OCI-LY7 (cell line): ENCODE results near the gene ANKRD11. TPM values are rescaled to one million over a fixed set of nuclear protein-coding genes. Genes with fewer than 3 reads are reported as not detected.

Experiments used
- BruUV-seq: library from RNA; stranded (reverse); fragments of 400-500 nt; replicated peaks from 2 replicates; lab custom pipeline; 2021; lab: Mats Ljungman, UMichigan
- CTCF ChIA-PET: fragments of 300-600 bp; sonication (Branson Sonifier 250); formaldehyde crosslinking; loops from one replicate; lab custom pipeline; 2022; ENCODE audit warnings: antibody characterized with exemption; ENCODE audit not compliant: unreplicated experiment; lab: Charles Lee
- POLR2A ChIA-PET: fragments of 300-600 bp; sonication (Branson Sonifier 250); formaldehyde crosslinking; loops from one replicate; lab custom pipeline; 2022; ENCODE audit warnings: antibody characterized with exemption; lab: Charles Lee
- DNase-seq: peaks from one replicate; pipeline ENCODE4 v3.0.0-alpha.2; 2015; ENCODE audit warnings: low spot score
- H2AFZ ChIP-seq: fragments of 200-600 bp; sonication (generic), shearing (Covaris generic); 2 replicates; pipeline ENCODE4 v1.6.1; 2014; ENCODE audit warnings: mild to moderate bottlenecking, antibody characterized with exemption, low read length, moderate library complexity
- H3K27ac ChIP-seq: fragments of 200-600 bp; sonication (generic); 2 replicates; pipeline ENCODE4 v1.5.1; 2014; ENCODE audit warnings: mixed run types, low read depth, mild to moderate bottlenecking, moderate library complexity, low read length, inconsistent platforms; ENCODE audit not compliant: poor library complexity, severe bottlenecking
- H3K36me3 ChIP-seq: fragments of 200-600 bp; sonication (generic); 2 replicates; pipeline ENCODE4 v1.6.1; 2014; ENCODE audit warnings: mild to moderate bottlenecking, antibody characterized with exemption, low read length, moderate library complexity, mixed read lengths; ENCODE audit not compliant: insufficient read depth
- H3K4me1 ChIP-seq: fragments of 200-600 bp; sonication (generic); 2 replicates; pipeline ENCODE4 v1.5.1; 2014; ENCODE audit warnings: mild to moderate bottlenecking, low read length; ENCODE audit not compliant: insufficient read depth, poor library complexity, severe bottlenecking
- H3K4me2 ChIP-seq: fragments of 200-600 bp; sonication (generic); 2 replicates; pipeline ENCODE4 v1.6.1; 2014; ENCODE audit warnings: mild to moderate bottlenecking, low read length
- H3K4me3 ChIP-seq: fragments of 200-600 bp; sonication (generic); 2 replicates; pipeline ENCODE4 v1.5.1; 2014; ENCODE audit warnings: mild to moderate bottlenecking, low read depth, low read length; ENCODE audit not compliant: poor library complexity, severe bottlenecking
- H3K79me2 ChIP-seq: fragments of 200-600 bp; sonication (generic); 2 replicates; pipeline ENCODE4 v1.6.1; 2016; ENCODE audit warnings: low read depth, mild to moderate bottlenecking, low read length, moderate library complexity, mixed read lengths; ENCODE audit not compliant: insufficient read depth
- H3K9me2 ChIP-seq: fragments of 200-600 bp; sonication (generic); 2 replicates; pipeline ENCODE4 v1.6.1; 2016; ENCODE audit warnings: mild to moderate bottlenecking, low read length, mixed read lengths; ENCODE audit not compliant: insufficient read depth
- H3K9me3 ChIP-seq: fragments of 200-600 bp; sonication (generic); 2 replicates; pipeline ENCODE4 v1.6.1; 2014; ENCODE audit warnings: mild to moderate bottlenecking, mixed run types, low read length, mixed read lengths
- H4K20me1 ChIP-seq: fragments of 200-600 bp; sonication (generic); 2 replicates; pipeline ENCODE4 v1.6.1; 2014; ENCODE audit warnings: mild to moderate bottlenecking, antibody characterized with exemption, low read length, moderate library complexity, mixed read lengths; ENCODE audit not compliant: insufficient read depth
- CTCF ChIP-seq: fragments of 200-600 bp; sonication (generic); conservative IDR thresholded peaks from 2 replicates; pipeline ENCODE4 v1.5.1; 2014; ENCODE audit warnings: mild to moderate bottlenecking, antibody characterized with exemption, low read length, moderate library complexity, mixed read lengths
- EZH2phosphoT487 ChIP-seq: fragments of 200-600 bp; sonication (generic); IDR thresholded peaks from 2 replicates; pipeline ENCODE4 v1.6.1; 2018; ENCODE audit warnings: low read depth, borderline replicate concordance, mild to moderate bottlenecking, mixed run types, antibody characterized with exemption, low read length, moderate library complexity, mixed read lengths
- intact Hi-C: fragments of 100-400 bp; cut with micrococcal nuclease; formaldehyde crosslinking; loops from one replicate; pipeline ENCODE4 v1.10.0; 2022; ENCODE audit not compliant: unreplicated experiment
- small RNA-seq: library from RNA; depleted of rRNA; stranded (forward); fragments of <200 nt; gene quantifications from one replicate; pipeline ENCODE3, GENCODE V24; 2014
- total RNA-seq, 2 experiments: library from RNA; depleted of rRNA in 1 of 2; stranded (reverse); fragments of >200 nt in 1 of 2; shearing (Covaris generic) in 1 of 2; gene quantifications; 2 replicates each; pipeline ENCODE4 v1.2.3, GENCODE V29; 2014 to 2022

ANKRD11 gene
- total RNA-seq, 2 experiments from 2014 or later, result 89.1 to 251 TPM

DNA sequence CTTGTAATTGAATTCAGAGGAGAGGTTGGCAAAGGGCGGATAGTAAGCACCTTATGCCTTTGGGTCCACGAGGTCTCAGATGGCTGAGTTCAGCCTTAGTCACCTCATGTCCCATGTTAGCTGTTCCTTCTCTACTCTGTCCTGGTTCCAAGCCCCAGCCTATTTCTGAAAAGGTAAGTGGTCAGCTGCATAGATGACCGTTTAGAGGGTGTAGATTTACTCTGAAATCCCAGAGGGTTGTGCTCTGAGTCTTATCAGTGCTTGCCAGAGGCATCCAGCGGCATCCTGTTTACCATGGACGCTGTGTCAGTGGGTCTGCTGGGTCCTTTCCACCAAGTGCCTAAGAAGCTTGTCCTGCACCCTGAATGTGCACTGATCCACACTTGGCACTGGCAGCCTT is 271.0 kb downstream of the ANKRD11 start:
- DNase-seq, result no peak
- peaks cover 23% of the 10 kb centered on the region; the same call in 1 of the 2 replicates for H3K36me3 ChIP-seq
- ChIA-PET POLR2A (no interaction called here), CTCF (no interaction called here)
- no peak overlapping the region for H2AFZ ChIP-seq
- H3K4me1 ChIP-seq, result peaks cover 5% of the 10 kb centered on the region
- no peak overlapping the region for H3K4me3 ChIP-seq
- H3K79me2 ChIP-seq, result peaks cover 11% of the 10 kb centered on the region; the same call in 1 of the 2 replicates
- H3K9me2 ChIP-seq, result no peaks in the 10 kb centered on the region
- no peak overlapping the region for H3K4me2 ChIP-seq
- H3K9me3 ChIP-seq, result no peaks in the 10 kb centered on the region
- no peaks in the 10 kb centered on the region; the same call in 1 of the 2 replicates for H4K20me1 ChIP-seq
- intact Hi-C loops, result loop anchor here (5.0 kb wide), 1 partner anchor 482 kb away; no protein-coding TSS in a partner anchor
- no peak for TF ChIP-seq CTCF
- TF ChIP-seq EZH2phosphoT487, result no peak
- no peak overlapping the region for H3K27ac ChIP-seq
- no TSS peak for BruUV-seq

Small RNAs within 50 kb of the gene (small RNA-seq; reads per million reads assigned to genes)
- not detected for gene RNU6-430P

Other genes starting within 250 kb of the ANKRD11 start
- 77.6 and 92.7 TPM in 2 replicates for gene SPG7, start 17.8 kb upstream of the ANKRD11 start, total RNA-seq (2014; rRNA removed; shearing (Covaris generic))
- gene SPG7, start 17.8 kb upstream of the ANKRD11 start, total RNA-seq (2022), result 106 and 121 TPM in 2 replicates
- gene RPL13, start 70.1 kb upstream of the ANKRD11 start, total RNA-seq (2014; rRNA removed; shearing (Covaris generic)), result 7,440 and 9,791 TPM in 2 replicates
- 2,903 and 2,928 TPM in 2 replicates for gene RPL13, start 70.1 kb upstream of the ANKRD11 start, total RNA-seq (2022)
- 0.33 TPM in 1 of 2 replicates, not detected in the other for gene CPNE7, start 85.2 kb upstream of the ANKRD11 start, total RNA-seq (2014; rRNA removed; shearing (Covaris generic))
- 0.83 TPM in 1 of 2 replicates, not detected in the other for gene CPNE7, start 85.2 kb upstream of the ANKRD11 start, total RNA-seq (2022)
- not detected in 2 replicates for gene DPEP1, start 123.1 kb upstream of the ANKRD11 start, total RNA-seq (2014; rRNA removed; shearing (Covaris generic))
- gene DPEP1, start 123.1 kb upstream of the ANKRD11 start, total RNA-seq (2022), result not detected in 2 replicates
- 53.1 and 57.5 TPM in 2 replicates for gene CHMP1A, start 167.1 kb upstream of the ANKRD11 start, total RNA-seq (2014; rRNA removed; shearing (Covaris generic))
- 67.2 and 76.2 TPM in 2 replicates for gene CHMP1A, start 167.1 kb upstream of the ANKRD11 start, total RNA-seq (2022)
- 8.6 and 9.4 TPM in 2 replicates for gene SPATA33, start 167.3 kb upstream of the ANKRD11 start, total RNA-seq (2014; rRNA removed; shearing (Covaris generic))
- gene SPATA33, start 167.3 kb upstream of the ANKRD11 start, total RNA-seq (2022), result 17.3 and 18.2 TPM in 2 replicates
- gene CDK10, start 196.1 kb upstream of the ANKRD11 start, total RNA-seq (2014; rRNA removed; shearing (Covaris generic)), result 88.4 and 98.6 TPM in 2 replicates
- gene CDK10, start 196.1 kb upstream of the ANKRD11 start, total RNA-seq (2022), result 129 and 130 TPM in 2 replicates
- 5.6 and 13.1 TPM in 2 replicates for gene SPATA2L, start 211.1 kb upstream of the ANKRD11 start, total RNA-seq (2014; rRNA removed; shearing (Covaris generic))
- gene SPATA2L, start 211.1 kb upstream of the ANKRD11 start, total RNA-seq (2022), result 6.7 and 7.2 TPM in 2 replicates
- 2.0 and 3.1 TPM in 2 replicates for gene VPS9D1, start 230.3 kb upstream of the ANKRD11 start, total RNA-seq (2014; rRNA removed; shearing (Covaris generic))
- gene VPS9D1, start 230.3 kb upstream of the ANKRD11 start, total RNA-seq (2022), result 4.6 and 4.7 TPM in 2 replicates
- gene ZNF276, start 231.0 kb upstream of the ANKRD11 start, total RNA-seq (2014; rRNA removed; shearing (Covaris generic)), result 27.4 and 31.0 TPM in 2 replicates
- 30.0 and 30.8 TPM in 2 replicates for gene ZNF276, start 231.0 kb upstream of the ANKRD11 start, total RNA-seq (2022)